GM21390 (cell line): ENCODE data around the gene NPTX1.
"Not testable (repeated sequence)": the region's sequence is repeated elsewhere in the genome, so short reads cannot be mapped to it uniquely, and the experiment has no call there.

Experiments used
- ATAC-seq: cut with Tn5 transposase; IDR thresholded peaks from one replicate; pipeline ENCODE4 v1.9.1; 2021; ENCODE audit not compliant: unreplicated experiment

Gene NPTX1

GRCh38 chr17:80475910-80476876, at the start of gene NPTX1:
Gene NPTX1 (minus strand): TSS chr17:80476607. CDS start chr17:80476446, 161 bp downstream.
- no peak for ATAC-seq

- no peak for ATAC-seq
These were observed 47.7 kb upstream of the NPTX1 start for GRCh38 chr17:80523956-80524712.

- no peak for ATAC-seq
These were observed 46.8 kb upstream of the NPTX1 start for GRCh38 chr17:80523054-80523744.

DNA sequence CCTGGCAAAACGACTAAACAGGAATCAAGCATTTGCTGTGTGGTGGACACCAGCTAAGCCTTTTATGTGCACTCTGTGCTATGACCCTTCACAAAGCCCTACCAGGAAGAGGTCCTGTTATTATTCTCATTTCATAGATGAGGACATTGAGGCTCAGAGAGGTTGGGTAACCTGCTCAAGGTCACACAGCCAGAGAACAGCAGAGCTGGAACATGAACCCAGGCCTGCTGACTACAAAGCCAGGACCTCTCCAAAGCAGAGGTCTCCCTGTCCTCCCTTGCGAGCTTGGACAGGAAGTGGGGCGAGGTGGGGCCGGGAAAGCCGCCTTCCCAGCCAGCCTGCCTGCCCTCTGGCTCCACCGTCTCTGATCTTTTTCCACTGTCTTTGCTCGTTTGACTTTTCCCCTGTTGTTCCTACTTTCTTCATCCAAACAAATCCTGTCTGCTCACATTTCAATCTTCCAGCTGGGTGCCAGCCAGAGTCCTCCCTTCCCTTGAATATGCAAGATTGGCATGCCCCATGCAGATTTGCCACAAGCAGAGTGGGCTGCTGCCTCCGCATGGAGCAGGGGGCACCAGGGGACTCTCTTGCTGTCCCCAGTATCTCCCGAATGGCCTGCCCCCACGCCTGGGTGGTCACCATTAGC, 44.5 kb upstream of the NPTX1 start:
- no peak for ATAC-seq

DNA sequence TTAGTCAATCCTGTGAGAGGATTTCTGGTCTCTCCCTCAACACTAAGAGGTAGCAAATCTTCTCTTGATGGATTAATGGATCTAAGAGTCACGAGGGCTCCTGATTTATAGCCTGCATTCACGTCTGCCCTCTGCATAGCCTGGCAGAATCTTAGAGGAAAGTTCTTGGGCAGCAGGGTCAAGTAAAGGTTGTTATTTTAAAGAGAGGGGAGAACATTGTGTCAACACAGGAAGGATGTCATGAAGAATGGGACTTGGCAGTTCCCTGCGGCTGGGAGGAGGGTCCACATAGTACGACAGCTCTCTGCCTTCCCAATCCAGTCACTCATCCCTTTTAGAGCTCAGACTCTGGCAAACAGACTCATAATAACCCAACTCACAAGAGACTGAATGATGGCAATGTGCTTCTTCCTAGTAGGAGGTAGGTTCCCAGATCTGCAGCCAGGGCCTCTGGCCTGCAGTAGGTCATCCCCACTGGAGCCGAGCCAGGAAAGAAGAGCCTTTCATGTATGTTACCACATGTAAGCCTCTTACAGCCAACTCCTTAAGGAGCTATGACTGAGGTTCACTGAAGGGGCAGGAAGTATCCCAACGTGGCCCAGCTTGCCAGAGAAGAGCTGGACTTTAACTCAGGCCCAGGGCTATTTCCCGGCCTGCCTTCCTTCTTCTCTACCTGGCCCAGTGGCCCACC, 42.8 kb upstream of the NPTX1 start:
- ATAC-seq: no peak

GRCh38 chr17:80518392-80518791, 42.0 kb upstream of the NPTX1 start:
- ATAC-seq: no peak

DNA sequence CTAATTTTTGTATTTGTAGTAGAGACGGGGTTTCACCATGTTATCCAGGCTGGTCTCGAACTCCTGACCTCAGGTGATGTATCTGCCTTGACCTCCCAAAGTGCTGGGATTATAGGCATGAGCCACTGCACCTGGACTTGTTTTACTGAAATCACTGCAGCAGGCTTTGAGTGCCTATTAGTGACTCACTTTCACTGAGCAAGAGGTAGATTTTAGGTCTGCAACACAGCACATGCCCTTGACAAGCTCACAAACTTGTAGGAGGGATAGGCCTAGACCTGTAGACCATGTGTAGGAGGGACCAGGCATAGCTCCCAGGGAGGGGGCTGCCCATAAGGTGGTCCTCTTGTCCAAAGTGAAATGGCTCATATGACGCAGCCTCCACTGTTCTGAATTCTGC, 41.2 kb upstream of the NPTX1 start:
- ATAC-seq: no peak

GRCh38 chr17:80516171-80516932, 39.9 kb upstream of the NPTX1 start:
- ATAC-seq: no peak

DNA sequence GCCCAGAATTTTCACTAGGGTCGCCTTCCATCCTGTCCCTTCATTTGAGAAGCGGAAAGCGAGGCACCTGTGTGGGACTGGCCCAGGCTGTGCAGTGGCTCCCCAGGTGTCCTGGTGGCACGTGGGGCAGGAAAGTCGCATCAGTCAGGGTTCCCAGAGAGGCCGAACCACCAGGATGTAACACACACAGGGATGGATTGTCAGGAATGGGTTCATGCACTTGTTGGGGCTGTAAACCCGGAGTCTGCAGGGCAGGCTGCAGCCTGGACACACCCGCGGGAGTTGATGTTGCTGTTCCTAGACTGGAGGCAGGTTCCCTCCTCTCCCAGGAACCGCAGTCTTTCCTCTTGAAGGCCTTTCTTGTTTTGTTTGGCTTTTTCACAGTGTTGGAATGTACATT, 37.5 kb upstream of the NPTX1 start:
- ATAC-seq: no peak

GRCh38 chr17:80513201-80513600, 36.8 kb upstream of the NPTX1 start:
- ATAC-seq: no peak

GRCh38 chr17:80512233-80512632, 35.8 kb upstream of the NPTX1 start:
- ATAC-seq: no peak

DNA sequence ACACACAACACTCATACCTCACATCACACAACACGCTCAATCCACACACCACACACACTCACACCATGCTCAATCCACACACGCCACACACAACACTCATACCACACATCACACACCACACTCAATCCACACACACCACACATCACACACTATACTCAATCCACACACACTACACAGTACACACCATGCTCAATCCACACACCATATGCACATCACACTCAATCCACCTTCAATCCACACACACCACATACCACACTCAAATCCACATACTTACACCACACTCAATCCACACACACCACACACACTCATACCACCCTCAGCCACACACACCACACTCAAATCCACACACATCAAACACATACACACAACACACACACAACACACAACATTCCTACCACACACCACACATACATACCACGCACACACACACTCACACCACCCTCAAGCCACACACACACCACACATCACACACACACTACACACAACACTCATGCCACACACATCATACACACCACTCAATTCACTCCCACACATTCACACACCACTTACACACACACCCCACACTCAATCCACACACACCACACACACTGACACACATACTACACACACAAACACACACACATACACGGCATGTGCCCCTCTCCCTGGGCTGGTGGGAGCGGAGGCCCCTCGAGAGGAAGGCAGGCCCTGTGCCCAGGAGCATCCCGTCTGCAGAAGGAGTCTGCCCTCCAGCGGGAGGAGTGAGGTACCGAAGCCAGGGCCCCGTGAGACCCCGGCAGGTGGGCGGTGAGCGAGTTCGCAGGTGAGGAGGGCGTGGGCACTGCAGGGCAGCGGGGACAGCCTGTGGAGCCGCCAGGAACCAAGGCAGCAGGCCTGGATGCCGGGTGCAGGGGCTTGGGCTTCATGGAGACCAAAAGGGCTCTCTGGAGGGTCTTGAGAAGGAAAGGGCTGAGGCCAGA, 35.1 kb upstream of the NPTX1 start:
- no peak for ATAC-seq

GRCh38 chr17:80510772-80511171, 34.4 kb upstream of the NPTX1 start:
- no peak for ATAC-seq

GRCh38 chr17:80510132-80510531, 33.7 kb upstream of the NPTX1 start:
- ATAC-seq: no peak

DNA sequence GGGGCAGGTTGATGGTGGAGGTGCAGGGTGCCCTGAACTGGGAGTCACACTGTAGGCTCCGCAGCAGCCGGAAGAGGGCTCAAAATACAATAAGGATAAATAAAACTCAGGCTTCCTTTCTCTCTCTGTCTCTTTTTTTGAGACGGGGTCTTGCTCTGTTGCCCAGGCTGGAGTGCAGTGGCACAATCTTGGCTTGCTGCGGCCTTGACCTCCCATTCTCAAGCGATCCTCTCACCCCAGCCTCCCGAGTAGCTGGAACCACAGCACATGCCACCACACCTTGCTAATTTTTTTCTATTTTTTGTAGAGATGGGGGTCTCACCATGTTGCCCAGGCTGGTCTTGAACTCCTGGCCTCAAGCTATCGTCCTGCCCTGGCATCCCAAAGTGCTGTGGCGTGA, 32.9 kb upstream of the NPTX1 start:
- ATAC-seq: no peak

GRCh38 chr17:80507965-80508364, 31.6 kb upstream of the NPTX1 start:
- no peak for ATAC-seq

GRCh38 chr17:80507177-80507576, 30.8 kb upstream of the NPTX1 start:
- not testable (repeated sequence) for ATAC-seq

GRCh38 chr17:80504686-80505413, 28.4 kb upstream of the NPTX1 start:
- ATAC-seq: no peak
